NCI-H2171 (cell line): Measurements from ENCODE around the gene CGREF1.
A peak's percentile ranks its signal among the peaks of the same experiment; 100 is the strongest.

Source experiments
- DNase-seq: peaks from one replicate; lab custom pipeline; 2025; lab: John Stamatoyannopoulos, UW

The CGREF1 gene

GRCh38 chr2:27074738-27075565 lies 44.0 kb downstream of the CGREF1 start:
- DNase-seq = no peak

GRCh38 chr2:27073782-27074181 lies 45.1 kb downstream of the CGREF1 start:
- no peak for DNase-seq

DNA sequence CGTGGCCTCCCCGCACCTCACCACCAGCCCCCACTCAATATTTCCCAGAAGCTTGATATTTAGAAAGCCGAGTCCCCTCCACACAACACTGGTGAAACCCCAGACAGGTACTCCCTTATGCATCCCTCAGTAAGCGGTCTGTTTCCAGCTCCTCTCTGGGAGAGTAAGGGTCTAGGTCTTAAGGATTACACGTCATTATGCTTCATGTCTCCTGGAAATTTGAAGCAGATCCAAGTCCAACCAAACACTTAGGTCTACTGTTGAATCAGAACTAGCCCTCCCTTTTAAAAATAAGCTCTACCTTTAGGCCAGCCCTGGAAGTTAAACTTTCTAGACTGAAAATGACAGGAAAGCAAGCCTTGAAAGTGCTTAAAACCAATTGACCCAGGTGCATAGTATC lies 46.0 kb downstream of the CGREF1 start:
- DNase-seq = no peak

- no peak for DNase-seq
These were observed 46.7 kb downstream of the CGREF1 start for GRCh38 chr2:27071990-27072830.

DNA sequence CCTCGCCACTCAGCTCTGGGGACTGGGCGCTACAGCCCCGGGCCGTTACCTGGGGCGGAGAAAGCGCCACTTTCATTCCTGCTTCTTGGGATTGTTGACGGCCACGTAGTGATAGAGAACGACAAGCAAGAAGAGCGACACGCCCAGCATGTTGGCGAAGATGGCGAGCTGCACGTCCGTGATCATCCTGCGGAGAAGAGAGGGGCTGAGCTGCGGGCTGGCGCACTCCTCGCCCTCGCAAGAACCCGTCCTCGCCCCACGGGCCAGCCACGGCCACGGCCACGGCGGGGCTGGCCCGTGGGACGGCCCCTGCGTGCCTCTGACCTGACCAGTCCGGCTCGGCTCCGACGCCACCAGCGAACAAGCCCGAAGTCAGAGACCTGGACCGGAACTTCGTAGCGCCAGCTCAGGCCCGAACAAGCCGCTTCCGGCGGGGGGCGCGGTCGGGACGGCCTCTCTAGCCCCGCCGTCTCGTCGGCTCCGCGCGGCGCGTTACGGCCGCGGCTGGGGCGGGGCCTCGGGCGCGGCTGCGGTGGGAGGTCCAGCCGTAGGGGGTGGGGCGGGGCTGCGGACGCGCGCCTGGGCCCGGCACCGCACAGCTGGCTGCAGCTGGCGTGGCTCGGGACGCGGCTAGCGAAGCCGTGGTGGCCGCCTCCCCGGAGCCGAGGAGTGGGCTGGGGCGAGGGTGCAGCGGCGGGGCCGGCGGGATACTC lies 47.5 kb downstream of the CGREF1 start, which contains the start of gene OST4:
TSS of gene OST4 (minus strand) at position 378 of the 713 bp plus-strand sequence.
- DNase-seq = peak; percentile 94

DNA sequence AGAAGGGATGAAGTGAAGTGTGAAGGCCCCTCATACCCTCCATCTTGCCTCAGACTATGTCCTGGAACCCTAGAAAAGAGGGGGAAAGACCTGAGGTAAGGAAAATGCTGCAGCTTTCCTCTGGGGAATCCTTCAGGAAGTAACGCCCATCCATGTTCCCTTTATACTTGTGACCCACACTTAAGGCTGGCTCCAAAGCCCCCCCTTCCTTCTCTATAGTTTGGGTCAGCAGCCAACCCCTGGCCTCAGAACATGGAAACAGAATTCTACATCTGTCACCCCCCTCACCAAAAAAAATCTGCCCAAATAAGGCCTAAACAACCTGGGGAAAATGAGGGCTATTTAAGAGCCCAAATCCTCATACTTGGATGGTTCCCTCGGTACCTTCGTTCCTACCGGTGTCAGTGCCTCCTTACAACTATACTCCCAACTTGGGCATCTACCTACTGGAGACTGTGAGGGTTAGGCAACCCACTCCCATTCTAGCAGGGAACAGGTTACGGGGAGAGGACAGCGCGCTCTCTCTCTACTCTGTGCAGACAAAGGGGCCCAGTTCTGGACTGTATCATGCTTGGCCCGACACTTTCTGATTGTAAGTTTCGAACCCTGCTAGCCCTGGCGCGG lies 48.2 kb downstream of the CGREF1 start:
- no peak for DNase-seq

- no peak for DNase-seq
These were observed 48.8 kb downstream of the CGREF1 start for GRCh38 chr2:27069961-27070618.

- DNase-seq = no peak
These were observed 49.5 kb downstream of the CGREF1 start for GRCh38 chr2:27069436-27069835.

- DNase-seq = no peak
These were observed 51.5 kb downstream of the CGREF1 start for GRCh38 chr2:27067385-27067784.

DNA sequence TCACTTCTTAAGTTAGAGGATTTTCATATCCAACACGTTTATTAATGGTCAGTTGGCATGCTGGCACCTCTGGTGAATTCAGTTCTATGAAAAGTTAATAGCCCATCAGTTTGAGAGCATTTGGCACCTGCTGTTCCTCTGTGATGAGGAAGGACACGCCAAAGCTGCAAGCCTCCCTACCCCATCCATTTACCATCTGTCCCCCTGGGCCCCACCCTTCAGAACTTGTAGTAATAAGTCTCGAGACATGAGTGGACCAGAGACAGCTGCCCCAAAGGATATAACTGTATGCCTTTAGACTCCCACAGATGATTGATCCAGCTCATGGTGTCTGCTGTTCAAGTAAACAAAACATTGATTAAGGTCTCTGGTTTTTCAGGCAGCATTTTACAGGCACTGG lies 53.8 kb downstream of the CGREF1 start:
- DNase-seq = no peak

GRCh38 chr2:27060323-27060722 lies 58.6 kb downstream of the CGREF1 start:
- no peak for DNase-seq

- no peak for DNase-seq
These were observed 59.6 kb downstream of the CGREF1 start for GRCh38 chr2:27059141-27059820.

DNA sequence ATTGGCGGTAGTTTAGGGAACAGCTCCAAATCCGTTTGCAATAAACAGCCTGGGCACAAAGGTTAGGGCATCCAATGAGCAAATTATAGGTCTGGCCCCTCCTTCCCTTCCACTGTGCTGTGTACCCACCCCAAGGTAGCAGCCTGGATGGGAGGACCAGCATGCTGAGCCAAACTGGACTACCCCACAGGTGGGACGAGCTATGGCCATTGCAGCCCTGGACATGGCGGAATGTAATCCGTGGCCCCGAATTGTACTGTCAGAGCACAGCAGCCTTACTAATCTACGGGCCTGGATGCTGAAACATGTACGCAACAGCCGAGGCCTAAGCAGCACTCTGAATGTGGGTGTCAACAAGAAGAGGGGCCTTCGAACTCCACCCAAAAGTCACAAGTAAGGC lies 60.7 kb downstream of the CGREF1 start:
- no peak for DNase-seq

GRCh38 chr2:27057184-27057583 lies 61.7 kb downstream of the CGREF1 start:
- DNase-seq = no peak

- DNase-seq = no peak
These were observed 64.2 kb downstream of the CGREF1 start for GRCh38 chr2:27054721-27055120.

DNA sequence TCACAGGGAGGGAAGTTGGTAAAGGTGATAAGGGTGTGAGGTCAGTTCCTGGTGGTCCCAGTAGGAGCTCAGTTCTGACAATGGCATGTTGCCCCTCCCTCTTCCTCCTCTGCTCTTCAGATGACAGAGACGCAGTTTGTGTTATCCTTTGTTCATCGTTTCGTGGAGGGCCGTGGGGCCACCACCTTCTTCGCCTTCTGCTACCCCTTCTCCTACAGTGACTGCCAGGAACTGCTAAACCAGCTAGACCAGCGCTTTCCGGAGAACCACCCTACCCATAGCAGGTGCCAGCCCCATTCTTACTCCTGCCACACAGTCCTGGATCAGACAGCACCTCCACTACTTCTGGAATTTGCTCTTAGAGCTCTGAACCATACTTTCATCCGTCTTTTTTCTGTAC lies 65.2 kb downstream of the CGREF1 start:
- no peak for DNase-seq

GRCh38 chr2:27053321-27053720 lies 65.6 kb downstream of the CGREF1 start:
- no peak for DNase-seq

GRCh38 chr2:27051902-27052645 lies 66.9 kb downstream of the CGREF1 start:
- no peak for DNase-seq

GRCh38 chr2:27050996-27051901 lies 67.7 kb downstream of the CGREF1 start, which contains the start of gene AGBL5:
TSS of gene AGBL5 (plus strand) at chr2:27051668. CDS start at chr2:27052959, 1,291 bp downstream.
- peak; percentile 96 for DNase-seq
